Measurements from ENCODE around the gene MORN3.

MORN3 gene

GRCh38 chr12:121603581-121603980 lies 65.9 kb downstream of the MORN3 start:
- no peaks in the 10 kb centered on the region for H3K9me3 ChIP-seq (ENCODE audit: insufficient read depth, low read length)
- no peaks in the 10 kb centered on the region for H3K79me2 ChIP-seq (ENCODE audit: low read length)
- H3K36me3 ChIP-seq (replicated peaks; ENCODE audit: low read depth, low read length) = no peaks in the 10 kb centered on the region
- H3K27me3 ChIP-seq (ENCODE audit: low read depth, low read length) = no peaks in the 10 kb centered on the region
- no peak overlapping the region for H3K27ac ChIP-seq (ENCODE audit: low read length)
- no peaks in the 10 kb centered on the region for H3K4me1 ChIP-seq (ENCODE audit: low read length)
- H3K9ac ChIP-seq (ENCODE audit: low read length) = no peak overlapping the region
- H2AFZ ChIP-seq (ENCODE audit: low read depth, low read length) = no peak overlapping the region
- no peak overlapping the region for H3K4me2 ChIP-seq (ENCODE audit: low read length)
- no peaks in the 10 kb centered on the region for H4K20me1 ChIP-seq (ENCODE audit: insufficient read depth, low read length)
- TF ChIP-seq CTCF (IDR thresholded peaks at IDR 0.05; ENCODE audit: low read depth, low read length) (no peak), EZH2phosphoT487 (IDR thresholded peaks at IDR 0.05; ENCODE audit: low read depth) (no peak)
- no peak overlapping the region for H3K4me3 ChIP-seq (ENCODE audit: low read length)

GRCh38 chr12:121602766-121603165 lies 66.7 kb downstream of the MORN3 start:
- H3K4me1 ChIP-seq (ENCODE audit: low read length) = no peaks in the 10 kb centered on the region
- no peaks in the 10 kb centered on the region for H4K20me1 ChIP-seq (ENCODE audit: insufficient read depth, low read length)
- no peak overlapping the region for H3K4me3 ChIP-seq (ENCODE audit: low read length)
- no peak overlapping the region for H3K27ac ChIP-seq (ENCODE audit: low read length)
- H3K36me3 ChIP-seq (replicated peaks; ENCODE audit: low read depth, low read length) = no peaks in the 10 kb centered on the region
- no peak overlapping the region for H3K9ac ChIP-seq (ENCODE audit: low read length)
- no peak overlapping the region for H3K4me2 ChIP-seq (ENCODE audit: low read length)
- H3K27me3 ChIP-seq (ENCODE audit: low read depth, low read length) = no peaks in the 10 kb centered on the region
- H3K9me3 ChIP-seq (ENCODE audit: insufficient read depth, low read length) = no peaks in the 10 kb centered on the region
- H3K79me2 ChIP-seq (ENCODE audit: low read length) = no peaks in the 10 kb centered on the region
- no peak overlapping the region for H2AFZ ChIP-seq (ENCODE audit: low read depth, low read length)
- TF ChIP-seq CTCF (IDR thresholded peaks at IDR 0.05; ENCODE audit: low read depth, low read length) = no peak
- TF ChIP-seq EZH2phosphoT487 (IDR thresholded peaks at IDR 0.05; ENCODE audit: low read depth) = no peak

- Histone ChIP-seq H3K9me3 (ENCODE audit: insufficient read depth, low read length) (no peaks in the 10 kb centered on the region), H3K36me3 (replicated peaks; ENCODE audit: low read depth, low read length) (peaks cover 5% of the 10 kb centered on the region), H4K20me1 (ENCODE audit: insufficient read depth, low read length) (no peaks in the 10 kb centered on the region), H2AFZ (ENCODE audit: low read depth, low read length) (no peak overlapping the region), H3K4me3 (ENCODE audit: low read length) (no peak overlapping the region), H3K79me2 (ENCODE audit: low read length) (no peaks in the 10 kb centered on the region), H3K27ac (ENCODE audit: low read length) (no peak overlapping the region), H3K9ac (ENCODE audit: low read length) (no peak overlapping the region), H3K4me1 (ENCODE audit: low read length) (no peaks in the 10 kb centered on the region), H3K4me2 (ENCODE audit: low read length) (no peak overlapping the region), H3K27me3 (ENCODE audit: low read depth, low read length) (no peaks in the 10 kb centered on the region)
- TF ChIP-seq CTCF (IDR thresholded peaks at IDR 0.05; ENCODE audit: low read depth, low read length) = no peak
- no peak for TF ChIP-seq EZH2phosphoT487 (IDR thresholded peaks at IDR 0.05; ENCODE audit: low read depth)
Observed at GRCh38 chr12:121600702-121601336, 68.6 kb downstream of the MORN3 start.

Data from OCI-LY3 (cell line).